ENCODE measurements around the gene PID1. TPM values are rescaled to one million over a fixed set of nuclear protein-coding genes. Genes with fewer than 3 reads are reported as not detected.

PID1 gene
- total RNA-seq, 2 donors from 2014 or later, result 0.55 to 1.6 TPM

GRCh38 chr2:229137066-229137465 lies 134.0 kb downstream of the PID1 start:
- H3K36me3 ChIP-seq (ENCODE audit: control insufficient read depth, insufficient read depth, low read length), result no peaks in the 10 kb centered on the region
- no peak overlapping the region for H3K9ac ChIP-seq (ENCODE audit: extremely low read depth, low read length, poor library complexity, severe bottlenecking)
- no peak for TF ChIP-seq CTCF (conservative IDR thresholded peaks at IDR 0.05)
- no peaks in the 10 kb centered on the region for H3K9me3 Mint-ChIP-seq
- no peaks in the 10 kb centered on the region for H3K4me1 ChIP-seq (ENCODE audit: control insufficient read depth, insufficient read depth, low read length)
- H3K9me3 ChIP-seq (ENCODE audit: control insufficient read depth, low read length), result no peaks in the 10 kb centered on the region
- H3K27me3 ChIP-seq (ENCODE audit: control insufficient read depth, insufficient read depth, low read length, poor library complexity, severe bottlenecking), result no peaks in the 10 kb centered on the region
- H3K36me3 Mint-ChIP-seq (ENCODE audit: low read depth), result no peaks in the 10 kb centered on the region
- no peak overlapping the region for H3K27ac Mint-ChIP-seq
- no peak overlapping the region for H3K4me3 ChIP-seq (ENCODE audit: low read length)
- 67 to 91% methylated on average over 1 to 2 of the region's 2 CpGs for WGBS, 2 experiments (ENCODE audit: insufficient coverage in 1 of 2, insufficient read length in 1 of 2)
- H3K27me3 Mint-ChIP-seq (ENCODE audit: insufficient read depth), result no peaks in the 10 kb centered on the region
- H3K4me3 Mint-ChIP-seq, result no peak overlapping the region
- no peak for DNase-seq
- no peak overlapping the region for H3K27ac ChIP-seq (ENCODE audit: low read depth, low read length)
- H3K4me1 Mint-ChIP-seq, result no peaks in the 10 kb centered on the region

- H3K36me3 Mint-ChIP-seq (ENCODE audit: low read depth), result no peaks in the 10 kb centered on the region
- no peak for DNase-seq
- no peaks in the 10 kb centered on the region for H3K27me3 ChIP-seq (ENCODE audit: control insufficient read depth, insufficient read depth, low read length, poor library complexity, severe bottlenecking)
- H3K4me1 Mint-ChIP-seq, result peaks cover 2% of the 10 kb centered on the region
- no peak overlapping the region for H3K27ac Mint-ChIP-seq
- no peaks in the 10 kb centered on the region for H3K9me3 Mint-ChIP-seq
- no peak overlapping the region for H3K27ac ChIP-seq (ENCODE audit: low read depth, low read length)
- peak; percentile 77 for TF ChIP-seq CTCF (conservative IDR thresholded peaks at IDR 0.05)
- 57 to 63% methylated on average over 3 to 5 of the region's 5 CpGs for WGBS, 2 experiments (ENCODE audit: insufficient coverage in 1 of 2, insufficient read length in 1 of 2)
- H3K4me3 ChIP-seq (ENCODE audit: low read length), result no peak overlapping the region
- no peak overlapping the region for H3K9ac ChIP-seq (ENCODE audit: extremely low read depth, low read length, poor library complexity, severe bottlenecking)
- H3K9me3 ChIP-seq (ENCODE audit: control insufficient read depth, low read length), result no peaks in the 10 kb centered on the region
- peaks cover 8% of the 10 kb centered on the region for H3K4me1 ChIP-seq (ENCODE audit: control insufficient read depth, insufficient read depth, low read length)
- H3K27me3 Mint-ChIP-seq (ENCODE audit: insufficient read depth), result no peaks in the 10 kb centered on the region
- H3K36me3 ChIP-seq (ENCODE audit: control insufficient read depth, insufficient read depth, low read length), result no peaks in the 10 kb centered on the region
- no peak overlapping the region for H3K4me3 Mint-ChIP-seq
Measured at GRCh38 chr2:229133155-229133772, 137.8 kb downstream of the PID1 start.

- WGBS, 2 experiments (ENCODE audit: insufficient coverage in 1 of 2, insufficient read length in 1 of 2), result 73 to 75% methylated on average over 5 to 6 of the region's 6 CpGs
- no peak for TF ChIP-seq CTCF (conservative IDR thresholded peaks at IDR 0.05)
- H3K36me3 Mint-ChIP-seq (ENCODE audit: low read depth), result no peaks in the 10 kb centered on the region
- no peaks in the 10 kb centered on the region for H3K27me3 Mint-ChIP-seq (ENCODE audit: insufficient read depth)
- H3K4me3 Mint-ChIP-seq, result no peak overlapping the region
- H3K27me3 ChIP-seq (ENCODE audit: control insufficient read depth, insufficient read depth, low read length, poor library complexity, severe bottlenecking), result no peaks in the 10 kb centered on the region
- H3K4me3 ChIP-seq (ENCODE audit: low read length), result no peak overlapping the region
- no peak overlapping the region for H3K27ac Mint-ChIP-seq
- no peak overlapping the region for H3K27ac ChIP-seq (ENCODE audit: low read depth, low read length)
- H3K9me3 ChIP-seq (ENCODE audit: control insufficient read depth, low read length), result no peaks in the 10 kb centered on the region
- DNase-seq, result no peak
- no peaks in the 10 kb centered on the region for H3K36me3 ChIP-seq (ENCODE audit: control insufficient read depth, insufficient read depth, low read length)
- H3K9ac ChIP-seq (ENCODE audit: extremely low read depth, low read length, poor library complexity, severe bottlenecking), result no peak overlapping the region
- peaks cover 8% of the 10 kb centered on the region for H3K4me1 ChIP-seq (ENCODE audit: control insufficient read depth, insufficient read depth, low read length)
- no peaks in the 10 kb centered on the region for H3K9me3 Mint-ChIP-seq
- H3K4me1 Mint-ChIP-seq, result peaks cover 2% of the 10 kb centered on the region
Measured at GRCh38 chr2:229132236-229132635, 138.9 kb downstream of the PID1 start.

Data from endodermal cell (in vitro differentiated cells).